GM21723 (cell line): ENCODE data around the gene ERAL1.
"Not testable (repeated sequence)": the region's sequence is repeated elsewhere in the genome, so short reads cannot be mapped to it uniquely, and the experiment has no call there.

Experiments
- ATAC-seq: cut with Tn5 transposase; IDR thresholded peaks from one replicate; pipeline ENCODE4 v1.9.1; 2021; ENCODE audit warnings: mild to moderate bottlenecking, moderate library complexity; ENCODE audit not compliant: unreplicated experiment

The ERAL1 gene

DNA sequence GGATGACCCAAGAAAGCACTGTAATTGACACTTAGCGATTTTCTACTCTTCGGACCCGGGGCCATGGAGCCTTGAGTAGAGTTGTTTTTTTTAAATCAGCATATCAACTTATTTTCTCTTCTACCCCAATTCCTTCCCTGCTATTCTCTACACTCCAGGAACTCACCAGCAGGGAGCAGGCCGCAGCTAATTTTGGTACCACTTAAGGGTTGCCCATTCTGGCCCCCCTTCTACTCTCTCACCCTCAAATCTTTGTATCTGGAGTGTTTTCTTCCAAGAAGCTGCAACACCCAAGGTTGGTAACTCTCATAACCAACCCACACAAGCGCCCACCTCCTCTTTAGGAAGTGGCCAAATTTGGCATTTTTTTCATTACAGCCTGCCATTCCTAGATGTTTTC, 5.5 kb upstream of the ERAL1 start:
- no peak for ATAC-seq

DNA sequence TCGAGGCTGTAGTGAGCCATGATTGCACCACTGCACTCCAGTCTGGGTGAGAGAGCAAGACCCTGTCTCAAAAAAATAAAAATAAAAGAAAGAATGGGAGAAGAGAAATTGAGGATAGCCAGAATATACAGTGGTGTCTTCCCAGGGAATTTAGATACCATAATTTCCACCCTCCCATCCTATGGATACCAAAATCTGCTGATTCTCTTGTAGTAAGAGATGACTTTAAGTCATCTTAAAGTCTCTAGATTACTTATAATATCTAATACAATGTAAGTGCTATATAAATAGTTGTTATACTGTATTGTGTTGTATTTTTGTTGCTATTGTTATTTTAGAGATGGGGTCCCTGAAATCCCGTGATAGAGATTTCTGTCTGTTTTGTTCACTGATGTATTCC, 1.5 kb upstream of the ERAL1 start:
- ATAC-seq: no peak

DNA sequence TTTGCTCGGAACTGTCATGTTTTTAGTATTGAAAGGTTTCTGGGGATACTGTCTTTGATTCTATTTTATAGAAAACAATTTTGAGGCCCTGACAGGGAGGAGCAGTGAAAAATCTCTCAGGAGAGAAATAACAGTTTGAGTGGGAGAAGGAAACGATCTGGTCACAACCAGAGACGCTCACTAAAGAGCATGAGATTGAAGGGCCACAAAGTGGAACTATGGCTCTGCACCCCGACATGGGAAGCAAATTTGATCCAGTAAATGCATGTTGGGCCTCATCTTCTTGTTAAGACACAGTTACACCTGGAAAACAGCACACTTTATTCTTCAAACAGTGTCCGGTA, 492 bp downstream of the ERAL1 start:
- ATAC-seq: no peak

DNA sequence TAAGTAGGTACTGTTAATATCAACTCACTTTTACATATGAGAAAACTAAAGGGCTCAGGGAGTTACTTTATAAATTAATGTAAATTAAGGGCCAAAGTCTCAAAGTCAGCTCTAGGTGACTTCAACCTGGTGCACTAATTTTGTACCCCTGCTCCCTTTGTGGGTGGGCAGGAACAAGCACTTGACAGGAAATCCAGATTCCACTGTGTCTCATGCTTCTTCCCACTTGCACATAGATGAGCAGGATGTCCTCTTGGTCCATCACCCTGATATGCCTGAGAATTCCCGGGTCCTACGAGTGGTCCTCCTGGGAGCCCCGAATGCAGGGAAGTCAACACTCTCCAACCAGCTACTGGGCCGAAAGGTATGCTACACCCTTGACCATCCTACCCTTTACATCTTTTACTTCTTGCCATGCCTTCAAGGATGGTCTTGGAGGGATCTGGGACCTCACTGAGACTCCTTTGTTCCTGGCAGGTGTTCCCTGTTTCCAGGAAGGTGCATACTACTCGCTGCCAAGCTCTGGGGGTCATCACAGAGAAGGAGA, 1.3 kb downstream of the ERAL1 start:
- ATAC-seq: no peak

DNA sequence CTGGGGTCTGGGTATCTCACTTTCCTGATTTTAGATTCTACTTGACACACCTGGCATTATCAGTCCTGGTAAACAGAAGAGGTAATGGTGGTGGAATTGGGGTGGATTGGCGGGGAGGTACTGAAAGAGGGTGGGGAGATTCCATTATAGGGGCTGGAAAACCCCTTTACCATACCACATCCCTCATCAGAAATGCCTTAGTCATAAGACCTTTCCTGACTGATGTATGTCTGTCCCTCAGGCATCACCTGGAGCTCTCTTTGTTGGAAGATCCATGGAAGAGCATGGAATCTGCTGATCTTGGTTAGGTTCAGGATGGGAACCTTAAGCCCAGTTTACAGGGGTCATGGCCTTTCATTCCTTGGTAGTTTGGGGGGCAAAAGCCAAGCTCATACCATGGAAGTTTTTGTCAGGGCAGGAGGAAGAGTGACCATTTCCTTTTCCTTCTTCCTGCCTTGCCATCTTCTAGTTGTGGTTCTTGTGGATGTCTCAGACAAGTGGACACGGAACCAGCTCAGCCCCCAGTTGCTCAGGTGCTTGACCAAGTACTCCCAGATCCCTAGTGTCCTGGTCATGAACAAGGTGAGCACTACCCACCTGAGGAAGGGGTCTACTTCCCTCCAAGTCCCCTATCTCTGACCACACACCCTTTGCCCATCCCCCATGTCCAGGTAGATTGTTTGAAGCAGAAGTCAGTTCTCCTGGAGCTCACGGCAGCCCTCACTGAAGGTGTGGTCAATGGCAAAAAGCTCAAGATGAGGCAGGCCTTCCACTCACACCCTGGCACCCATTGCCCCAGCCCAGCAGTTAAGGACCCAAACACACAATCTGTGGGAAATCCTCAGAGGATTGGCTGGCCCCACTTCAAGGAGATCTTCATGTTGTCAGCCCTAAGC, 3.3 kb downstream of the ERAL1 start:
- no peak for ATAC-seq

DNA sequence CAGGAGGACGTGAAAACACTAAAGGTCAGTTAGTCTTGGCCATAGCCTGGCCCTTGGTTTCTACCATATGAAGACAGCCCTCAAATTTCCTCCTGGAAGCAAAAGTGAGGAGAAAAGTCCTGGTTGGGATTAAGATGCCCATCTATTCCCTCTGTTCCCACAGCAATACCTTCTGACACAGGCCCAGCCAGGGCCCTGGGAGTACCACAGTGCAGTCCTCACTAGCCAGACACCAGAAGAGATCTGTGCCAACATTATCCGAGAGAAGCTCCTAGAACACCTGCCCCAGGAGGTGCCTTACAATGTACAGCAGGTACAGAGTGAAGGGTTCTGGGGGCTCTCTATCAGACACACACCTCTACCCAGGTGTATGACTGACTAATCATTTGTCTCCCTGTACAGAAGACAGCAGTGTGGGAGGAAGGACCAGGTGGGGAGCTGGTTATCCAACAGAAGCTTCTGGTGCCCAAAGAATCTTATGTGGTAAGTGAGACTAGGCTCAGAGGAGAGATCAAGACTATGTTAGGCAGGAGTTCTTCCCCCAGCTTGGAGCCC, 4.1 kb downstream of the ERAL1 start:
- ATAC-seq: no peak

DNA sequence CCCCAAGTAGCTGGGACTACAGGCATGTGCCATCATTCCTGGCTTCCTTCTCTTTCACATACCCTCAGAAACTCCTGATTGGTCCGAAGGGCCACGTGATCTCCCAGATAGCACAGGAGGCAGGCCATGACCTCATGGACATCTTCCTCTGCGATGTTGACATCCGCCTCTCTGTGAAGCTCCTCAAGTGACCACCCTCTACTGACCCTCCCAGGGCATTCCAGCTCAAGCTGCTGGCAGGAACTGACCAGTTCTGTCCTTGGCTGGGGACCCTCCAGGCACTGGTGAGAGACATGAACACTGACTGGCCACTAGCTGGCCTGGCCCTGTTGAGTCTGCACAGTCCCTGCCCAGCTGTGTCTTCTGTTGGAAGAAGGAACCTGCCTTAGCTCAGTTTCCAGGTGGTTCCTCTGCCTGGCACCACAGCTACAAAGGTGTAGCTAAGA, 5.6 kb downstream of the ERAL1 start:
- ATAC-seq: no peak

DNA sequence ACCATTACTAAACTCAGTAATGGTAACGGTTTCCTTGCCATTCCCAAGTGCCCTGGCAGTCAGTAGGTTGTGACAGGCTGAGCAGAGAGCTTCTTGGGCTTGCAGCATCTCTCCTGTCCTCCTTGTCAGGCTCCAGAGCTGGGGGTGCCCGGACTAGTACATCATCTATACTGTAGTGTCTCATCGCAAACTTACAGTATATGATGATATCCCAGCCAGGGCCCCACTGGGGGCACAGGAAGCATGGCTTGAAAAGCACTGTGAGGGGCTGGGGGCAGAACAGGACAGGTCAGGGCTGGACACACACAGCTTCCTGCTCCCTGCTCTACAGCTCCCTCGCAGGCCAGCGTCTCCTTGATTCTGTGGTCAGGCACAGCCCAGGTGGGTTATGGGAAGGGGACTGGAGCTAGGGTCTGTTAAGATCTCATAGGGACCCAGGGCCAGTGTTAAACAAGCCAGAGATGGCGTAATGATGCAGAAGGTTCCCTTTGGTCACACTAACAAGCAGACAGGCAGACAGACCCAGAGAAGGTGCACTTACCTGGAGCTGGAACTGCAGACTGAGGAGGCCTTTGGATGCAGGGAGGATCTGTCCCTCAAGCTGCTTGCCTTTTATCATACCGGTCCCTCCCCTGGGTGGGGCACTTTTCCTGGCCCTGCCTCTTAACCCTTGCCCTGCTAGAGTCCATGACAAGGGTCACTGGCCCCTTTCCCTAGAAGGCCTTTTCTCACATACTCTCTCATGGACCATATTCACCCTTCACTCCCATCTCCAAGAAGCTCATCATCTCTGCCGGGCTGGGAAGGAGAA, 6.8 kb downstream of the ERAL1 start:
- no peak for ATAC-seq

DNA sequence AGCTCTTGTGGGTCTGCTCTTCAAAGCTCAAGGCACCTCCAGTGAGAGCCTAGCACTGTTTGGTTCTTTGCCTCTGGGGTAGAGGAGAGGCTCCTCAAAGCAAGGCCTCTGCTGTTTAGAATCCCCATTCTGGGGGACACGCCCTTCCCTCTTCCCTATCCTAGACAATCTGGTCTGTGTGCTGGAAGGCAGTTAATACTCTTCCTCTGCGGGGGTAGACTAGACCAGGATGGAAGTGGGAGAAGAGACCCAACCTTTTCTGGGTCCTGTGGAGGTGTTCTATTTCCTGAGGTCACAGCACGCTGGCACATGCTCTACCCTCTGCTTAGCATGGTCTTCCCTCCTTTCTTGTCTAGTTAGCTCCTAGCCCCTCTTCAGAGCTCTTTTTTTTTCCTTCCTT, 7.7 kb downstream of the ERAL1 start:
- no peak for ATAC-seq

DNA sequence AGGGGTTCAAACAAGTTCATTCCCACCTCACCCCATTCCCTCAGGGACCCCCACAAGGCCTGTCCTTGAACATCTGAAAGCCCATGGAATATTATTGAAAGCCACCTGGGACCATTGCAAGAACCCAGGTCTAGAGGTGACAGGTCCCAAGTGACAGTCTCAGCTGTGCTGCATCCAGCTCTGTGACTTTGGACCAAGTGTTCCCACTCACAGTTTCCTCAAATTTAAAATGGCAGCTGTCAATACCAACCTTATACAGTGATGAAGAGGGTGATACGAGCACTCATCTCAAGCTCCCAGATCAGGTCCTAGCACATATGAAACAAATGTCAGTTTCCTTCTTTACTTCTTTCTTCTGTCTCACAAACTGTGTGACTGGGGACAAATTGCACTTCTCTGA, 9.1 kb downstream of the ERAL1 start:
- no peak for ATAC-seq

DNA sequence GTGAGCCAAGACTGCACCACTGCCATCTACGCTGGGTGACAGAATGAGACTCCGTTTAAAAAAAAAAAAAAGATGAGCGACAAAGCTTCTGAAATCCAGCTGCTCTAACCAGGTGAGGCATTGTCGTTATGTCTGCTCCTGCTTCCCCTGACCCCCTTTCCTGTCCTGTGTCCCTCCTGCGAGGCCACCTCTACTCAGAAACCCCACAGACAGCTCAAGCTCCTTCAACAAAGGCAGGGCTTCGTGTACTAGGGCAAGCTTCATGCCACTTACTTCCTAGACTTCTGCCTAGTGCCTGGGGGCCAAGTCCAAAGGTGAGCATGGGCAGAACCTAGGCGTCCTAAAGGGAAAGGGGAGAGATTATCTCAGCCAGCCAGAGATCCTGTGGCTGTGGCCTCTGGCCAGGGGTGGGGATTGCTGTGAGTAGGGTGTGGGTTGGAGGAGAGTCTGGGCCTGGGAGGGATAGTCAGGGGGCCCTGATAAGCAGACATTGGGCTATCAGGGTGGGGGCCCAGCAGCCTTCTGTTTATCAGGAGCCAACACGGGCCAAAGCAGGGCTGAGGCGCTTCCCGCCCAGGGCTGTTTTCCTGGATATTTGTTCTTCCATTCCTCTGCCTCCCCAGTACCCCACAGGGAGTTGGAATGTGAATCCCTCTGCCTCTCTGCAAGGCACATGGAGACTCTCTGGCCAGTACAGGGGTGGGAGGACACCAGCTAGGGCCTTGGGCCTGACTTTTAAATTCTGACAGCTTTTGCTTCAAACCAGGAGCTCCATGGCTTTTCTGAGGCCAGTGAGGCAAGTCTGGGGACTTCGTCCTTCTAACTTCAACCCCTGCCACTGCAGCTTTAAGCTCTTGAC, 10.4 kb downstream of the ERAL1 start:
- ATAC-seq: no peak

DNA sequence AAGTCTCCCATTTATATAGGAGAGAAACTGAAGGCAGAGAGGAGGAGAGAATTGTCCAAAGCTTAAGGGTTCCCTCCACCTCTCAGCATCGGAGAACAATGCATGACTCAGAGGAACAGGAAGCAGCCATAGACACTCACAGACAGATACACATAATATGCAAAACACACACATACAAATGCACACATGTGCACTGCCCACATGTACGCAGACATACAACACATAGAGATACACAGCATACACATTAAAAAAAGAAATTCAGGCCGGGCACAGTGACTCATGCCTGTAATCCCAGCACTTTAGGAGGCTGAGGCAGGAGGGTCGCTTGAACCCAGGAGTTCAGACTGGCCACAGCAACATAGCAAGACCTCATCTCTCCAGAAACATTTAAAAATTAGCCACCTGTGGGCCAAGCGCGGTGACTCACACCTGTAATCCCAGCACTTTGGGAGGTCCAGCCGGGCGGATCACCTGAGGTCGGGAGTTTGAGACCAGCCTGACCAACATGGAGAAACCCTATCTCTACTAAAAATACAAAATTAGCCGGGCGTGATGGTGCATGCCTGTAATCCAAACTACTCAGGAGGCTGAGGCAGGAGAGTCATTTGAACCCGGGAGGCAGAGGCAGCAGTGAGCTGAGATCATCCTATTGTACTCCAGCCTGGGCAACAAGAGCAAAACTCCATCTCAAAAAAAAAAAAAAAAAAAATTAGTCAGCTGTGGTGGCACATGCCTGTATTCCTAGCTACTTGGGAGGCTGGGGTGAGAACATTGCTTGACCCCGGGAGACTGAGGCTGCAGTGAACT, 11.3 kb downstream of the ERAL1 start:
- no peak for ATAC-seq

DNA sequence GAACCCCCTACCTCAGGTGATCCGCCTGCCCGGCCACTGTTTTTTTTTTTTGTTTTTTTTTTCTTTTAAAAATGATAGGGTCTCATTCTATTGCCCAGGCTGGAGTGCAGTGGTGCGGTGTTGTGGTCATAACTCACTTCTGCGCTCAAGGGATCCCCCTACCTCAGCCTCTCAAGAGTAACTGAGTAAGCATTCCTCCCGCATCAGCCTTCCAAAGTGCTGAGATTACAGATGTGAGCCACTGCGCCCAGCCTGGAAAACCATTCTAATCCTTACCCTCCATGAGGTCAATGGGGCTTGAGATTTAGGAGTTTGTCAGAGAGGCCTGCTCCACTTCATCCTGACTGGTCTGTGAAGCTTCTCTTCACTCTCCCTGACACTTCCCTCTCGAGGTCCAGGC, 12.5 kb downstream of the ERAL1 start:
- no peak for ATAC-seq

DNA sequence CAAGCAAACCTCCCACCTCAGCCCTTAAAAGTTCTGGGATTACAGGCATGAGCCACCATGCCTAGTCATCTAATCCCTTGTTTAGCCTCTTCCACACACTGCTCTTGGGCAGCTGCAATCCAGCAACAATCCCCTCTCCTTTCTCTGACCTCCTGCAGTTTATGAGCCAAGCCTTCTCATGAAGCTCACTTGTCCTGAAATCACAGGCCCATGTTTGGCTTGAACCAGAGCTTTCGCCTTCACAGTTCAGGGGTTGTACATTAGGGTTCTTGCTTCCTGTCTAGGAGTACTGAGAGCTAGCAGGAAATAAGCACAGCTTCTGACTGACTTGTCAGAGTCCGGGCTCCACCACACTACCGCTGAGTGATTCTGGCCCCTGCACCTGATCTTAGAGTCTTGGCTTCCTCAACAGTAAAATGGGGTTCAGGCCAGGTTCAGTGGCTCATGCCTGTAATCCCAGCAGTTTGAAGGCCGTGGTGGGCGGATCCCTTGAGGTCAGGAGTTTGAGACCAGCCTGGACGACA, 16.3 kb downstream of the ERAL1 start:
- ATAC-seq: peak; percentile 95

DNA sequence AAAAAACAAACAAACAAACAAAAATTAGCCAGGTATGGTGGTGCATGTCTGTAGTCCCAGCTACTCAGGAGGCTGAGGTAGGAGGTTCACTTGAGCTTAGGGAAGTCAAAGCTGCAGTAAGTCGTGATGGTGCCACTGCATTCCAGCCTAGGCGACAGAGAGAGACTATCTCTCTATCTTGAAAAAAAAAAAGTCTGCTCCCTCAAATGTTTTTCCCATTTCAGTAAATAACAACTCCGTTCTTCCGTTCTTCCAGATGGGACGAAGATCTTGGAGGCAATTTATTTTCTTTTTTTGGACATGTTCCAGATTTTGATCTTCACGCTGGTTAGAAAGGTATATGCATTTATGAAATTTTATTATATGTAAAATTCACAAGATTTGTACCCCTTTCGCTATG, 19.0 kb downstream of the ERAL1 start:
- ATAC-seq: no peak

DNA sequence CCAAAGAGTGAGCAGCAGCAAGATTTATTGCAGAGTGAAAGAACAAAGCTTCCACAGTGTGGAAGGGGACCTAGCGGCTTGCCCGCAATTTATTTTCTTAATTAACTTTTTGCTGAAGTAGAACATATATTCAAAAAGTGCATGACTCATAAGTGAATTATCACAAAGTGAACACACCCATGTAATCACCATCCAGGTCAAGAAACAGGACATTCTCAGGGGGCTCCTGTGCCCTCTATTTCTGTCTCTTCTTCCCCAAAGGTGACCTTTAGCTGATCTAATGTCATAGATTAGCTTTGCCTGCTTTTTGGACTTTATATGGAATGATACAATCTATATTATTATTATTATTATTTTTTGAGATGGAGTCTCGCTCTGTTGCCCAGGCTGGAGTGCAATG, 19.9 kb downstream of the ERAL1 start:
- no peak for ATAC-seq

DNA sequence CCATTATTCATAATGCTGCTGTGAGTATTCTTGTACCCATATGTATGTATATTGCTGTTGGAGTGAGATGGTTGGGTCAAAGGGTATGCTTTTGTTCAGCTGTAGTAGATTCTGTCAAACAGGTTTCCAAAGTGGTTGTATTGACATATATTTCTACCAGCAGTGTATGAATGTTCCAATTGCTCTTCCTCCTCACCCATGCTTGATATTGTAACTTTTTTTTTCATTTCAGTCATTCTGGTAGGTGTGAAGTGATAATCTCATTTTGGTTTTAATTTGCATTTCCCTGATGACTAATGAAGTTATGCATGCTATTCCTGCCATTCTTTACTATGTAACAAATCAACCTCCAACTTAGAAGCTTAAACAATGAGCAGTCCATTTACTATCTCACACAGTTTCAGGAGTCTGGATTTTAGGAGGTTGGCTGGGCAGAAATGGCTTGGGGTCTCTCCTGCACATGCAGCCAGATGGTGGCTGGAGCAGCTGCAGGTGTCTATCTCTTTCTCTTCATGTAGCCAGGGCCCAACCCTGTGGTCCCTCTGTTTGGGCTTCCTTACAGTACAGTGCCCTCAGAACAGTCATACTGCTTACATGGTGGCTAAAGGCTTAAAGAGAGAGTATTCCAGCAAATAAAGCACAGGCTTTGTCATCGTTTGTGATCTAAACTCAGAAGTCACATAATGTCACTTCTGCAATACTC, 21.2 kb downstream of the ERAL1 start:
- no peak for ATAC-seq

DNA sequence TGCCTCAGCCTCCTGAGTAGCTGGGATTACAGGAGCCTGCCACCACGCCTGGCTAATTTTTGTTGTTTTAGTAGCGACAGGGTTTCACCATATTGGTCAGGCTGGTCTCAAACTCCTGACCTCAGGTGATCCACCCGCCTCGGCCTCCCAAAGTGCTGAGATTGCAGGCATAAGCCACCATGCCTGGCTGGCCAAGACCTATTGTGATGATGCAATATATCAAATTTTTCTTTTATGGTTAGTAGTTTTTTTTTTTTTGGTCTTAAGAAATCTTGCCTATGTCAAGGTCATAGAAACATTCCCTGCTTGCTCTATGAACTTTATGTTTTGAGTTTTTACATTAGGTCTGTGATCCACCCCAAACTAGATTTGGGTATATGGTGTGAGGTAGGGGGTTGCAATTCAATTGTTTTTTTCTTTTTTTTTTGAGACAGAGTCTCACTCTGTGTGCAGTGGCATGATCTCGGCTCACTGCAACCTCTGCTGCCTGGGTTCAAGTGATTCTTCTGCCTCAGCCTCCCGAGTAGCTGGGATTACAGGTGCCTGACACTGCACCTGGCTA, 22.4 kb downstream of the ERAL1 start:
- ATAC-seq: not testable (repeated sequence)
